Measurements from ENCODE around the gene HSBP1L1. TPM values are rescaled to one million over a fixed set of nuclear protein-coding genes. Genes with fewer than 3 reads are reported as not detected.

HSBP1L1 gene
- total and polyA plus RNA-seq, 4 donors, result 12.2 to 61.0 (median 26.4) TPM

GRCh38 chr18:79935499-79935898 is 28.9 kb upstream of the HSBP1L1 start:
- Histone ChIP-seq H3K27me3 (ENCODE audit: control insufficient read depth in 4 of 4, insufficient read depth in 4 of 4, low read length in 3 of 4) (no peaks in the 10 kb centered on the region), H3K9me3 (ENCODE audit: control insufficient read depth in 4 of 4, low read length in 3 of 4) (no peaks in the 10 kb centered on the region), H3K27ac (ENCODE audit: low read depth in 1 of 2, low read length in 2 of 2) (peak overlapping the region; percentile 65 to 86), H3K9ac (ENCODE audit: low read depth in 1 of 2, low read length in 2 of 2) (no peak overlapping the region), H3K4me1 (ENCODE audit: control insufficient read depth in 4 of 4, insufficient read depth in 4 of 4, low read length in 3 of 4) (peaks cover 22 to 68% (median 60%) of the 10 kb centered on the region in 4 donors), H3K4me3 (ENCODE audit: low read depth in 1 of 3, low read length in 3 of 3) (no peak overlapping the region), H3K36me3 (ENCODE audit: control insufficient read depth in 4 of 4, insufficient read depth in 3 of 4, low read depth in 1 of 4, low read length in 3 of 4) (peaks cover 3 to 5% (median 3%) of the 10 kb centered on the region in 4 donors)
- WGBS, result 95% methylated on average over 3 of the region's 3 CpGs
- no peak for DNase-seq (ENCODE audit: low spot score)
- no peak for TF ChIP-seq ATF3 (IDR thresholded peaks at IDR 0.05)
- TF ChIP-seq JUND (IDR thresholded peaks at IDR 0.05), result no peak
- TF ChIP-seq TAF1 (conservative IDR thresholded peaks at IDR 0.05), result no peak
- TF ChIP-seq YY1 (IDR thresholded peaks at IDR 0.05), result no peak
- no peak for TF ChIP-seq NR2F2 (IDR thresholded peaks at IDR 0.05)
- no peak for TF ChIP-seq GABPA (IDR thresholded peaks at IDR 0.05 in 1 of 2, conservative IDR thresholded peaks at IDR 0.05 in 1 of 2)
- TF ChIP-seq SP1 (IDR thresholded peaks at IDR 0.05), result no peak
- TF ChIP-seq MAX (IDR thresholded peaks at IDR 0.05), result no peak
- TF ChIP-seq FOXA2 (IDR thresholded peaks at IDR 0.05), result no peak
- no peak for TF ChIP-seq RXRA (IDR thresholded peaks at IDR 0.05)
- no peak for TF ChIP-seq REST (IDR thresholded peaks at IDR 0.05)
- no peak for TF ChIP-seq ZBTB33 (IDR thresholded peaks at IDR 0.05)
- TF ChIP-seq HNF4G (IDR thresholded peaks at IDR 0.05), result no peak
- TF ChIP-seq EGR1 (IDR thresholded peaks at IDR 0.05; ENCODE audit: low read depth in 2 of 2), result no peak
- TF ChIP-seq CTCF (IDR thresholded peaks at IDR 0.05; ENCODE audit: low read depth, low read length, missing input control), result no peak
- TF ChIP-seq HNF4A (conservative IDR thresholded peaks at IDR 0.05), result no peak
- no peak for TF ChIP-seq FOXA1 (IDR thresholded peaks at IDR 0.05)
- no peak for TF ChIP-seq RAD21 (IDR thresholded peaks at IDR 0.05)
